PC-9 (cell line): Measurements from ENCODE around the gene PIK3C2G. TPM values are rescaled to one million over a fixed set of nuclear protein-coding genes. Genes with fewer than 3 reads are reported as not detected.

Experiments used
- BruUV-seq: library from RNA; stranded (reverse); fragments of 400-500 nt; replicated peaks from 2 replicates; lab custom pipeline; 2021; lab: Mats Ljungman, UMichigan
- CTCF ChIA-PET: fragments of 300-600 bp; sonication (Branson Sonifier 250); formaldehyde crosslinking; loops from one replicate; lab custom pipeline; 2022; ENCODE audit warnings: antibody characterized with exemption; lab: Charles Lee
- POLR2A ChIA-PET: fragments of 300-600 bp; sonication (Branson Sonifier 250); formaldehyde crosslinking; loops from one replicate; lab custom pipeline; 2022; ENCODE audit warnings: antibody characterized with exemption; ENCODE audit not compliant: unreplicated experiment; lab: Charles Lee
- DNase-seq, 2 experiments: peaks; one replicate each; pipeline versions ENCODE4 v3.0.0 to v3.0.0-alpha.2; 2015 to 2022; ENCODE audit warnings: mixed read lengths in 1 of 2
- H2AFZ ChIP-seq: fragments of 200-600 bp; sonication (generic); 2 replicates; pipeline ENCODE4 v1.8.1; 2017; ENCODE audit warnings: antibody characterized with exemption
- H3F3A ChIP-seq: fragments of 200-600 bp; sonication (generic); 2 replicates; pipeline ENCODE4 v1.8.1; 2017; ENCODE audit warnings: antibody characterized with exemption, mild to moderate bottlenecking, low read depth; ENCODE audit not compliant: insufficient read depth
- H3K27ac ChIP-seq: fragments of 200-600 bp; sonication (generic); 2 replicates; pipeline ENCODE4 v1.6.1; 2016; ENCODE audit warnings: mixed run types
- H3K27me3 ChIP-seq: fragments of 200-600 bp; sonication (generic); 2 replicates; pipeline ENCODE4 v1.6.1; 2016; ENCODE audit warnings: low read depth, mixed run types; ENCODE audit not compliant: insufficient read depth
- H3K36me3 ChIP-seq: fragments of 200-600 bp; sonication (generic); 2 replicates; pipeline ENCODE4 v1.6.1; 2016; ENCODE audit warnings: low read depth, mixed run types
- H3K4me1 ChIP-seq: fragments of 200-600 bp; sonication (generic); replicated peaks from 2 replicates; pipeline ENCODE4 v1.6.1; 2016; ENCODE audit warnings: mixed run types; ENCODE audit not compliant: insufficient read depth
- H3K4me2 ChIP-seq: fragments of 200-600 bp; sonication (generic); 2 replicates; pipeline ENCODE4 v1.6.1; 2017; ENCODE audit warnings: mixed run types
- H3K4me3 ChIP-seq: fragments of 200-600 bp; sonication (generic); 2 replicates; pipeline ENCODE4 v1.6.1; 2016; ENCODE audit warnings: mixed run types
- H3K79me2 ChIP-seq: fragments of 200-600 bp; sonication (generic); 2 replicates; pipeline ENCODE4 v1.6.1; 2017; ENCODE audit warnings: low read depth, mixed run types
- H3K9me2 ChIP-seq: fragments of 200-600 bp; sonication (generic); 2 replicates; pipeline ENCODE4 v1.8.1; 2017; ENCODE audit warnings: mild to moderate bottlenecking; ENCODE audit not compliant: insufficient read depth
- H3K9me3 ChIP-seq: fragments of 200-600 bp; sonication (generic); 2 replicates; pipeline ENCODE4 v1.8.1; 2016; ENCODE audit warnings: low read depth; ENCODE audit not compliant: insufficient read depth
- H4K20me1 ChIP-seq: fragments of 200-600 bp; sonication (generic); 2 replicates; pipeline ENCODE4 v1.8.1; 2017; ENCODE audit not compliant: insufficient read depth
- EZH2 ChIP-seq: fragments of 200-600 bp; sonication (generic); IDR thresholded peaks from 2 replicates; pipeline ENCODE4 v1.8.0; 2017; ENCODE audit warnings: antibody characterized with exemption, low read depth
- intact Hi-C: fragments of 100-400 bp; cut with micrococcal nuclease; formaldehyde crosslinking; loops from one replicate; pipeline ENCODE4 v1.10.0; 2022; ENCODE audit not compliant: unreplicated experiment
- total RNA-seq: library from RNA; stranded (reverse); gene quantifications from 2 replicates; pipeline ENCODE4 v1.2.3, GENCODE V29; 2021
- TF ChIP-seq, protein P1 (sequence below): fragments of 200-600 bp; sonication (generic); conservative IDR thresholded peaks from 2 replicates; pipeline ENCODE4 v1.6.1; 2017; ENCODE audit warnings: mixed run types, antibody characterized with exemption, mild to moderate bottlenecking, moderate library complexity

The PIK3C2G gene
- total RNA-seq, 1 experiment from 2014 or later: 1.4 TPM

DNA sequence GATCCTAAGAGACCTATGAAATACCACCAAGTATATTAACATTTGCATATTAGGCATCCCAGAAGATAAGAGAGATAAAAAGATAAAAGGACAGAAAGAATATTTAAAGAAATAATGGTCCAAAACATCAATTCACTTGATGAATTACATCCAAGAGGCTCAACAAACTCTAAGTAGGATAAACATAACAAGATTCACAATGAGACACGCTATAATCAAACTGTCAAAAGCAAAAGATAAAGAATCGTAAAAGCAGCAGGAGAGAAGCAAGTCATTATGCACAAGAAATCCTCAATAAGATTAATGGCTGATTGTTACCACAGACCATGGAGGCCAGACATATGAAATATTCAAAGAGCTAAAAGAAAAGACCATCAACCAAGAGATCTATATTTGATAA lies 396.9 kb downstream of the PIK3C2G start:
- H3F3A ChIP-seq: no peaks in the 10 kb centered on the region
- no peak overlapping the region for H3K4me3 ChIP-seq
- no peaks in the 10 kb centered on the region for H3K9me2 ChIP-seq
- H3K27me3 ChIP-seq: no peaks in the 10 kb centered on the region
- no peaks in the 10 kb centered on the region for H3K36me3 ChIP-seq
- no peaks in the 10 kb centered on the region for H3K79me2 ChIP-seq
- no peak for DNase-seq
- H2AFZ ChIP-seq: no peak overlapping the region
- ChIA-PET POLR2A (no interaction called here), CTCF (no interaction called here)
- H3K27ac ChIP-seq: no peak overlapping the region
- no peak for TF ChIP-seq EZH2
- TF ChIP-seq, protein P1, sequence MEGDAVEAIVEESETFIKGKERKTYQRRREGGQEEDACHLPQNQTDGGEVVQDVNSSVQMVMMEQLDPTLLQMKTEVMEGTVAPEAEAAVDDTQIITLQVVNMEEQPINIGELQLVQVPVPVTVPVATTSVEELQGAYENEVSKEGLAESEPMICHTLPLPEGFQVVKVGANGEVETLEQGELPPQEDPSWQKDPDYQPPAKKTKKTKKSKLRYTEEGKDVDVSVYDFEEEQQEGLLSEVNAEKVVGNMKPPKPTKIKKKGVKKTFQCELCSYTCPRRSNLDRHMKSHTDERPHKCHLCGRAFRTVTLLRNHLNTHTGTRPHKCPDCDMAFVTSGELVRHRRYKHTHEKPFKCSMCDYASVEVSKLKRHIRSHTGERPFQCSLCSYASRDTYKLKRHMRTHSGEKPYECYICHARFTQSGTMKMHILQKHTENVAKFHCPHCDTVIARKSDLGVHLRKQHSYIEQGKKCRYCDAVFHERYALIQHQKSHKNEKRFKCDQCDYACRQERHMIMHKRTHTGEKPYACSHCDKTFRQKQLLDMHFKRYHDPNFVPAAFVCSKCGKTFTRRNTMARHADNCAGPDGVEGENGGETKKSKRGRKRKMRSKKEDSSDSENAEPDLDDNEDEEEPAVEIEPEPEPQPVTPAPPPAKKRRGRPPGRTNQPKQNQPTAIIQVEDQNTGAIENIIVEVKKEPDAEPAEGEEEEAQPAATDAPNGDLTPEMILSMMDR: no peak
- H3K4me2 ChIP-seq: no peak overlapping the region
- no TSS peak for BruUV-seq
- H3K9me3 ChIP-seq: no peaks in the 10 kb centered on the region
- intact Hi-C loops: no loop called here
- H4K20me1 ChIP-seq: no peaks in the 10 kb centered on the region
- no peaks in the 10 kb centered on the region for H3K4me1 ChIP-seq

DNA sequence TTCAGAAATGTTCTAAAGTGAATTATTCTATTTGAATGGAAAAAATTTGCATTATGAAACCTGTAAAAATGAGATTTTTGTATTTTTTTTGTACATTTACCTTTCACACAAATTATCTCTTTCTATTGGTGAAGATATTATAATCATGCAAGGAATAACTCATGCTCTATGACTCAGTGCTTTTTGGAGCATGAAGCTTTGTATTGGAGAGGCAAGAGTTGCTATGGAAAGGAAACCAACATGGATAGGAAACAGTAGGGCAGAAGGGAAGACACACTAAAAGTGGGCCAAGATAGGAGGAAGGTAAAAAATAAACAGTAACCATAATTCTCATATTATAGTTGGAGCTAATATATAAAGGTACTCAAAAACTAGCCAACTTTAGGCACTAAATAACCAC lies 397.5 kb downstream of the PIK3C2G start:
- POLR2A ChIA-PET: no interaction called here
- Histone ChIP-seq H4K20me1 (no peaks in the 10 kb centered on the region), H3K36me3 (no peaks in the 10 kb centered on the region), H3K9me2 (no peaks in the 10 kb centered on the region), H3K9me3 (no peaks in the 10 kb centered on the region), H3K27ac (no peak overlapping the region), H3K4me3 (no peak overlapping the region), H2AFZ (no peak overlapping the region), H3K27me3 (no peaks in the 10 kb centered on the region), H3K4me1 (no peaks in the 10 kb centered on the region), H3F3A (no peaks in the 10 kb centered on the region), H3K79me2 (no peaks in the 10 kb centered on the region), H3K4me2 (no peak overlapping the region)
- no TSS peak for BruUV-seq
- DNase-seq: no peak
- intact Hi-C loops: no loop called here
- TF ChIP-seq, protein P1: no peak
- CTCF ChIA-PET: no interaction called here

DNA sequence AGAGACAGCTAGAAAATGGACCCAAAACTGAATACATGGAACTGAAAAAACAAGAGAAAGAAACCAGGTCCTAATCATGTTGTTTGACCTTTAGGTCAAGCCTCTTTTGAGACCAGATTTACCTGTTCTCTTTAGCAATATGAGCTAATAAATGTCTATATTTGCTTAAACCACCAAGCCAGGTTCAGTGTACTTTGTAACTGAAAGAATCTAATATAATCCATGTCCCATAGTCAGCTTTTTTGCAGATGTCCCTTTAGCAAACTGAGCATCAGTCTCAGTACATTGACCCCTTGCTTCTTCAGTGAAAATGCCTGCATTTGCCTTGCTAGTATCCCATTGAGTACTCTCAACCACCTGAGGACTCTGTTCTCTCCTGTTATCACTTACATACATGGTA lies 414.8 kb downstream of the PIK3C2G start:
- H3K9me2 ChIP-seq: 0 out of 2 replicates have a peak, but pooled peaks cover 4% of the 10 kb centered on the region
- no peak overlapping the region for H3K27ac ChIP-seq
- intact Hi-C loops: no loop called here
- TF ChIP-seq EZH2: no peak
- TF ChIP-seq, protein P1: no peak
- H3F3A ChIP-seq: no peaks in the 10 kb centered on the region
- CTCF ChIA-PET: no interaction called here
- no peaks in the 10 kb centered on the region for H3K79me2 ChIP-seq
- no peaks in the 10 kb centered on the region for H3K36me3 ChIP-seq
- no peaks in the 10 kb centered on the region for H3K27me3 ChIP-seq
- 0 out of 2 replicates have a peak overlapping the region, but pooled peaks have one; percentile 35 for H2AFZ ChIP-seq
- no peaks in the 10 kb centered on the region for H3K4me1 ChIP-seq
- no peaks in the 10 kb centered on the region for H4K20me1 ChIP-seq
- no peak overlapping the region for H3K4me2 ChIP-seq
- no TSS peak for BruUV-seq
- H3K4me3 ChIP-seq: no peak overlapping the region
- no peaks in the 10 kb centered on the region for H3K9me3 ChIP-seq
- DNase-seq: no peak
- POLR2A ChIA-PET: no interaction called here
